Panc1 (cell line): Measurements from ENCODE around the gene RBM47. TPM values are rescaled to one million over a fixed set of nuclear protein-coding genes. Genes with fewer than 3 reads are reported as not detected.

Experiments
- ATAC-seq: fragments of 200-7000 bp; cut with Tn5 transposase; 2 replicates; pipeline ENCODE4 v1.9.1; 2020; ENCODE audit warnings: mild to moderate bottlenecking, moderate library complexity
- BruUV-seq: library from RNA; stranded (reverse); fragments of 400-500 nt; replicated peaks from 2 replicates; lab custom pipeline; 2021; lab: Mats Ljungman, UMichigan
- CTCF ChIA-PET: fragments of 300-600 bp; sonication (Branson Sonifier 250); formaldehyde crosslinking; loops from one replicate; lab custom pipeline; 2022; ENCODE audit warnings: antibody characterized with exemption; lab: Charles Lee
- POLR2A ChIA-PET: fragments of 300-600 bp; sonication (Branson Sonifier 250); formaldehyde crosslinking; loops from one replicate; lab custom pipeline; 2022; ENCODE audit warnings: antibody characterized with exemption; lab: Charles Lee
- DNase-seq: peaks from one replicate; pipeline ENCODE4 v3.0.0-alpha.2; 2010; ENCODE audit warnings: low read depth, low spot score
- H3K27ac ChIP-seq: 2 replicates; pipeline ENCODE4 v1.5.1; 2011; ENCODE audit warnings: mild to moderate bottlenecking, low read length, inconsistent platforms
- H3K27me3 ChIP-seq: fragments of 200-500 bp; sonication (Bioruptor generic); 2 replicates; pipeline ENCODE4 v1.6.0; 2014; ENCODE audit warnings: low read length, inconsistent platforms; ENCODE audit not compliant: control insufficient read depth, insufficient read depth
- H3K36me3 ChIP-seq: fragments of 200-500 bp; sonication (Bioruptor generic); 2 replicates; pipeline ENCODE4 v1.5.1; 2014; ENCODE audit warnings: inconsistent platforms, mild to moderate bottlenecking, low read length, moderate library complexity; ENCODE audit not compliant: control insufficient read depth, insufficient read depth
- H3K4me1 ChIP-seq: 2 replicates; pipeline ENCODE4 v1.5.1; 2011; ENCODE audit warnings: inconsistent platforms, mild to moderate bottlenecking, low read length, moderate library complexity; ENCODE audit not compliant: control insufficient read depth, insufficient read depth
- H3K4me3 ChIP-seq, 2 experiments: 2 replicates each; pipeline ENCODE4 v1.5.1; 2011 to 2012; ENCODE audit warnings: low read depth in 2 of 2, low read length in 2 of 2, mild to moderate bottlenecking in 2 of 2, inconsistent platforms in 1 of 2, moderate library complexity in 1 of 2
- H3K9me3 ChIP-seq: fragments of 200-500 bp; sonication (Bioruptor generic); 2 replicates; pipeline ENCODE4 v1.5.1; 2014; ENCODE audit warnings: low read depth, mild to moderate bottlenecking, inconsistent platforms, low read length, moderate library complexity; ENCODE audit not compliant: control insufficient read depth, insufficient read depth
- CTCF ChIP-seq: fragments of 450-650 bp; IDR thresholded peaks from 2 replicates; pipeline ENCODE4 v1.5.1; 2017; ENCODE audit warnings: mild to moderate bottlenecking
- POLR2AphosphoS5 ChIP-seq: IDR thresholded peaks from 2 replicates; pipeline ENCODE4 v1.6.1; 2012; ENCODE audit warnings: mild to moderate bottlenecking, low read depth, low read length, moderate library complexity
- REST ChIP-seq, 2 experiments: IDR thresholded peaks; 2 replicates each; pipeline ENCODE4 v1.6.1; 2011 to 2012; ENCODE audit warnings: low read depth in 2 of 2, control low read depth in 1 of 2, low read length in 1 of 2, mild to moderate bottlenecking in 1 of 2, moderate library complexity in 1 of 2; ENCODE audit not compliant: insufficient read depth in 1 of 2
- SIN3A ChIP-seq: IDR thresholded peaks from 2 replicates; pipeline ENCODE4 v1.6.1; 2012; ENCODE audit warnings: low read depth, mild to moderate bottlenecking, low read length, moderate library complexity, borderline replicate concordance; ENCODE audit not compliant: insufficient read depth
- TCF7L2 ChIP-seq: IDR thresholded peaks from 2 replicates; pipeline ENCODE4 v1.6.1; 2011; ENCODE audit warnings: mild to moderate bottlenecking, low read depth, low read length, inconsistent platforms
- in situ Hi-C: cut with HindIII; loops from 2 replicates; pipeline ENCODE4 v1.10.0; 2016; ENCODE audit warnings: low sequenced_read_pairs, low pct_unique_long_range_greater_than_20kb
- intact Hi-C: fragments of 100-400 bp; cut with micrococcal nuclease; formaldehyde crosslinking; loops from one replicate; pipeline ENCODE4 v1.10.0; 2022; ENCODE audit not compliant: unreplicated experiment
- total RNA-seq: library from RNA; stranded (reverse); gene quantifications from one replicate; pipeline ENCODE4 v1.2.1, GENCODE V29; 2021; ENCODE audit not compliant: unreplicated experiment

Gene RBM47
- total RNA-seq, 1 experiment from 2014 or later: 2.0 TPM

GRCh38 chr4:40482985-40483647 is 146.5 kb downstream of the RBM47 start:
- H3K4me1 ChIP-seq: no peaks in the 10 kb centered on the region
- no peaks in the 10 kb centered on the region for H3K27me3 ChIP-seq
- no peak overlapping the region for H3K4me3 ChIP-seq
- no peak for ATAC-seq
- POLR2A ChIA-PET: no interaction called here
- TF ChIP-seq SIN3A: no peak
- TF ChIP-seq TCF7L2: no peak
- no peak for TF ChIP-seq REST (IDR thresholded peaks at IDR 0.05; ENCODE audit: insufficient read depth in 1 of 2, low read depth in 2 of 2, low read length in 1 of 2)
- TF ChIP-seq POLR2AphosphoS5: no peak
- TF ChIP-seq CTCF: no peak
- DNase-seq: no peak
- no TSS peak for BruUV-seq
- CTCF ChIA-PET: no interaction called here
- H3K27ac ChIP-seq: no peak overlapping the region
- H3K9me3 ChIP-seq: no peaks in the 10 kb centered on the region
- intact Hi-C loops: no loop called here
- in situ Hi-C loops: no loop called here
- H3K36me3 ChIP-seq: no peaks in the 10 kb centered on the region

DNA sequence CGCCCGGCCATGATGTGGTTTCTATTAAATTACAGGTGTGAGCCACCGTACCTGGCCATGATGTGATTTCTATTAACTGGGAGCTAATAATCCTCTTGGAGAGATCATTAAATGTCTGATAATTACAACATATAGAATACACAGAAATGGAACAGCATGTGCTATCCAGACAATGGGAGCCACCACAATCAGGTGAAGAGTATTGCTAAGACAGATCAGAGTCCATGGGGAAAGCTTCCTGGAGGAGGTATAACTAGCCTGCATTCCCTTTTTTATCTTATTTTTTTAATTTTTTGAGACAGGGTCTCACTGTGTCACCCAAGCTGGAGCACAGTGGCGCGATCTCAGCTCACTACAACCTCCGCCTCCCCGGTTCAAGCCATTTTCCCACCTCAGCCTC is 147.7 kb downstream of the RBM47 start:
- BruUV-seq: no TSS peak
- Histone ChIP-seq H3K4me3 (no peak overlapping the region), H3K4me1 (no peaks in the 10 kb centered on the region), H3K9me3 (no peaks in the 10 kb centered on the region), H3K36me3 (no peaks in the 10 kb centered on the region), H3K27me3 (no peaks in the 10 kb centered on the region), H3K27ac (no peak overlapping the region)
- no peak for ATAC-seq
- DNase-seq: no peak
- ChIA-PET POLR2A (interaction anchor here (0.6 kb wide), 1 partner anchor 532 kb away, joined by 4 read pairs; no protein-coding TSS in a partner anchor), CTCF (no interaction called here)
- intact Hi-C loops (no loop called here), in situ Hi-C loops (no loop called here)
- TF ChIP-seq POLR2AphosphoS5: no peak
- TF ChIP-seq SIN3A: no peak
- no peak for TF ChIP-seq CTCF
- TF ChIP-seq REST (IDR thresholded peaks at IDR 0.05; ENCODE audit: insufficient read depth in 1 of 2, low read depth in 2 of 2, low read length in 1 of 2): no peak
- TF ChIP-seq TCF7L2: no peak
